Trophoblast cell (in vitro differentiated cells and primary cell): ENCODE data around the gene TROAP.

Source experiments
- DNase-seq, 2 donors: peaks; one replicate each; pipeline ENCODE4 v3.0.0-alpha.2; 2016
- H2AFZ ChIP-seq: 2 replicates; pipeline ENCODE4 v1.6.1; 2013; ENCODE audit warnings: low read length, moderate library complexity, mild to moderate bottlenecking; ENCODE audit not compliant: insufficient read depth, poor library complexity
- H2AK5ac ChIP-seq: 2 replicates; pipeline ENCODE4 v1.6.1; 2013; ENCODE audit warnings: mild to moderate bottlenecking, low read length
- H2BK120ac ChIP-seq: 2 replicates; pipeline ENCODE4 v1.6.1; 2013; ENCODE audit warnings: low read length, mild to moderate bottlenecking, moderate library complexity; ENCODE audit not compliant: insufficient read depth, poor library complexity
- H2BK12ac ChIP-seq: 2 replicates; pipeline ENCODE4 v1.6.1; 2013; ENCODE audit warnings: mild to moderate bottlenecking, low read length, moderate library complexity
- H2BK5ac ChIP-seq: 2 replicates; pipeline ENCODE4 v1.6.1; 2013; ENCODE audit warnings: low read length, low read depth, moderate library complexity, mild to moderate bottlenecking; ENCODE audit not compliant: poor library complexity
- H3K14ac ChIP-seq: 2 replicates; pipeline ENCODE4 v1.6.1; 2013; ENCODE audit warnings: mild to moderate bottlenecking, low read length
- H3K18ac ChIP-seq: 2 replicates; pipeline ENCODE4 v1.6.1; 2013; ENCODE audit warnings: mild to moderate bottlenecking, low read length
- H3K23ac ChIP-seq: 2 replicates; pipeline ENCODE4 v1.6.1; 2013; ENCODE audit warnings: low read length
- H3K27ac ChIP-seq: 2 replicates; pipeline ENCODE4 v1.5.1; 2013; ENCODE audit warnings: low read depth, mild to moderate bottlenecking, inconsistent platforms, low read length, moderate library complexity
- H3K27me3 ChIP-seq: 2 replicates; pipeline ENCODE4 v1.6.1; 2013; ENCODE audit warnings: inconsistent platforms, mild to moderate bottlenecking, low read length, moderate library complexity; ENCODE audit not compliant: insufficient read depth
- H3K36me3 ChIP-seq, 2 experiments: 1 replicate in 1 of 2; 2 replicates in 1 of 2; pipeline ENCODE4 v1.6.1; 2013; ENCODE audit warnings: low read length in 2 of 2, mild to moderate bottlenecking in 2 of 2, moderate library complexity in 1 of 2; ENCODE audit not compliant: insufficient read depth in 2 of 2, control insufficient read depth in 1 of 2
- H3K4ac ChIP-seq: 2 replicates; pipeline ENCODE4 v1.6.1; 2013; ENCODE audit warnings: low read depth, mild to moderate bottlenecking, low read length, moderate library complexity
- H3K4me1 ChIP-seq, 2 experiments: 1 replicate in 1 of 2; 2 replicates in 1 of 2; pipeline ENCODE4 v1.6.1; 2013; ENCODE audit warnings: low read length in 2 of 2, mild to moderate bottlenecking in 2 of 2, moderate library complexity in 1 of 2; ENCODE audit not compliant: insufficient read depth in 2 of 2, control insufficient read depth in 1 of 2
- H3K4me2 ChIP-seq: 2 replicates; pipeline ENCODE4 v1.6.1; 2013; ENCODE audit warnings: inconsistent platforms, mild to moderate bottlenecking, low read length, moderate library complexity
- H3K4me3 ChIP-seq: 2 replicates; pipeline ENCODE4 v1.5.1; 2013; ENCODE audit warnings: mild to moderate bottlenecking, low read depth, low read length, inconsistent platforms
- H3K79me1 ChIP-seq: one replicate; pipeline ENCODE4 v1.6.1; 2013; ENCODE audit warnings: low read length
- H3K79me2 ChIP-seq: 2 replicates; pipeline ENCODE4 v1.6.1; 2013; ENCODE audit warnings: low read length, mild to moderate bottlenecking; ENCODE audit not compliant: control insufficient read depth, insufficient read depth, poor library complexity
- H3K9ac ChIP-seq: 2 replicates; pipeline ENCODE4 v1.6.1; 2013; ENCODE audit warnings: mild to moderate bottlenecking, low read length
- H3K9me3 ChIP-seq: 2 replicates; pipeline ENCODE4 v1.6.1; 2013; ENCODE audit warnings: low read depth, mild to moderate bottlenecking, control low read depth, inconsistent platforms, low read length; ENCODE audit not compliant: insufficient read depth
- H4K12ac ChIP-seq: 2 replicates; pipeline ENCODE4 v1.6.1; 2013; ENCODE audit warnings: low read depth, mild to moderate bottlenecking, low read length, moderate library complexity
- H4K8ac ChIP-seq: 2 replicates; pipeline ENCODE4 v1.6.1; 2013; ENCODE audit warnings: low read depth, mild to moderate bottlenecking, low read length, moderate library complexity
- H4K91ac ChIP-seq: one replicate; pipeline ENCODE4 v1.6.1; 2013; ENCODE audit warnings: low read depth, mild to moderate bottlenecking, low read length, moderate library complexity
- WGBS: extraction: QIAGEN DNeasy Blood & Tissue Kit; methylation state at CpG from one replicate; pipeline ENCODE4 v1.1.7; 2013; ENCODE audit warnings: missing lambda C conversion rate; ENCODE audit not compliant: insufficient read length, insufficient coverage; ENCODE audit errors: extremely low coverage; 5-methylcytosine and 5-hydroxymethylcytosine counted together

TROAP gene

GRCh38 chr12:49287876-49288275 lies 35.2 kb upstream of the TROAP start:
- H4K12ac ChIP-seq, result no peak overlapping the region
- peaks cover 4% of the 10 kb centered on the region for H3K27me3 ChIP-seq
- H3K27ac ChIP-seq, result no peak overlapping the region
- no peak overlapping the region for H3K4me2 ChIP-seq
- H2BK5ac ChIP-seq, result no peak overlapping the region
- H4K8ac ChIP-seq, result no peak overlapping the region
- no peak overlapping the region for H3K18ac ChIP-seq
- H3K4me3 ChIP-seq, result no peak overlapping the region
- no peak overlapping the region for H2BK120ac ChIP-seq
- H3K36me3 ChIP-seq, result no peaks in the 10 kb centered on the region
- H2AFZ ChIP-seq, result no peak overlapping the region
- no peak overlapping the region for H3K14ac ChIP-seq
- no peaks in the 10 kb centered on the region for H3K4me1 ChIP-seq
- H3K9me3 ChIP-seq, result peaks cover 3% of the 10 kb centered on the region
- WGBS, result no CpG with 5 or more reads among the region's 6 CpGs
- H3K79me1 ChIP-seq, result no peaks in the 10 kb centered on the region
- H3K9ac ChIP-seq, result no peak overlapping the region
- no peak overlapping the region for H4K91ac ChIP-seq
- no peak overlapping the region for H2BK12ac ChIP-seq
- H3K23ac ChIP-seq, result no peak overlapping the region
- no peak for DNase-seq
- no peaks in the 10 kb centered on the region for H3K79me2 ChIP-seq
- no peak overlapping the region for H3K4ac ChIP-seq
- H2AK5ac ChIP-seq, result no peak overlapping the region

GRCh38 chr12:49288412-49288853 lies 34.6 kb upstream of the TROAP start:
- Histone ChIP-seq H3K4ac (no peak overlapping the region), H3K9ac (no peak overlapping the region), H3K79me2 (no peaks in the 10 kb centered on the region), H4K91ac (no peak overlapping the region), H3K23ac (no peak overlapping the region), H4K12ac (no peak overlapping the region), H3K79me1 (no peaks in the 10 kb centered on the region), H4K8ac (no peak overlapping the region), H3K4me2 (no peak overlapping the region), H2BK12ac (no peak overlapping the region), H2BK5ac (no peak overlapping the region), H2BK120ac (no peak overlapping the region), H3K27ac (no peak overlapping the region), H3K9me3 (peaks cover 3% of the 10 kb centered on the region), H3K27me3 (peaks cover 9% of the 10 kb centered on the region), H2AK5ac (no peak overlapping the region), H3K4me3 (no peak overlapping the region), H3K18ac (no peak overlapping the region), H3K36me3 (no peaks in the 10 kb centered on the region), H3K14ac (no peak overlapping the region), H2AFZ (no peak overlapping the region), H3K4me1 (no peaks in the 10 kb centered on the region)
- peak in 1 of 2 donors; percentile 76 for DNase-seq
- whole genome bisulfite sequencing, result no CpG with 5 or more reads among the region's 11 CpGs

- WGBS, result no CpG with 5 or more reads among the region's 9 CpGs
- Histone ChIP-seq H4K91ac (no peak overlapping the region), H3K23ac (no peak overlapping the region), H3K79me1 (no peaks in the 10 kb centered on the region), H2AFZ (no peak overlapping the region), H3K18ac (no peak overlapping the region), H4K12ac (no peak overlapping the region), H2BK120ac (no peak overlapping the region), H2AK5ac (no peak overlapping the region), H3K27ac (no peak overlapping the region), H3K9ac (no peak overlapping the region), H3K4ac (no peak overlapping the region), H3K79me2 (no peaks in the 10 kb centered on the region), H3K4me1 (no peaks in the 10 kb centered on the region), H3K36me3 (no peaks in the 10 kb centered on the region), H4K8ac (no peak overlapping the region), H3K14ac (no peak overlapping the region), H3K4me2 (no peak overlapping the region), H3K4me3 (no peak overlapping the region), H2BK5ac (no peak overlapping the region), H3K9me3 (peaks cover 2% of the 10 kb centered on the region), H2BK12ac (no peak overlapping the region), H3K27me3 (peaks cover 15% of the 10 kb centered on the region)
- no peak for DNase-seq
Observed at GRCh38 chr12:49288922-49289555, 34.0 kb upstream of the TROAP start.

- no peak overlapping the region for H3K4ac ChIP-seq
- H3K27ac ChIP-seq, result no peak overlapping the region
- no peak overlapping the region for H3K4me3 ChIP-seq
- H3K79me1 ChIP-seq, result no peaks in the 10 kb centered on the region
- no peak overlapping the region for H4K8ac ChIP-seq
- H2BK12ac ChIP-seq, result no peak overlapping the region
- no peak overlapping the region for H2BK5ac ChIP-seq
- no peaks in the 10 kb centered on the region for H3K79me2 ChIP-seq
- no peak overlapping the region for H2AFZ ChIP-seq
- H3K14ac ChIP-seq, result no peak overlapping the region
- no peak overlapping the region for H2AK5ac ChIP-seq
- H4K91ac ChIP-seq, result no peak overlapping the region
- H3K9ac ChIP-seq, result no peak overlapping the region
- H3K4me2 ChIP-seq, result no peak overlapping the region
- no peak overlapping the region for H3K23ac ChIP-seq
- H3K4me1 ChIP-seq, result peaks cover 2% of the 10 kb centered on the region in 2 experiments
- H3K9me3 ChIP-seq, result peaks cover 15% of the 10 kb centered on the region
- no peak for DNase-seq
- H3K27me3 ChIP-seq, result peaks cover 51% of the 10 kb centered on the region
- H4K12ac ChIP-seq, result no peak overlapping the region
- no peaks in the 10 kb centered on the region for H3K36me3 ChIP-seq
- no CpG with 5 or more reads among the region's 7 CpGs for WGBS
- no peak overlapping the region for H2BK120ac ChIP-seq
- H3K18ac ChIP-seq, result no peak overlapping the region
Observed at GRCh38 chr12:49292729-49293055, 30.4 kb upstream of the TROAP start.
